HEK293T (cell line): ENCODE results near the gene CDK5RAP3.

Source experiments
- CTCF ChIA-PET: fragments of 350-600 bp; formaldehyde crosslinking; extraction: SDS; loops from one replicate; lab custom pipeline; 2021; ENCODE audit warnings: antibody characterized with exemption, inconsistent platforms; lab: Yijun Ruan, JAX
- POLR2A ChIA-PET: fragments of 350-600 bp; formaldehyde crosslinking; extraction: SDS; loops from one replicate; lab custom pipeline; 2020; ENCODE audit warnings: antibody characterized with exemption, inconsistent platforms; lab: Yijun Ruan, JAX
- DNase-seq: peaks from one replicate; pipeline ENCODE4 v3.0.0; 2012; ENCODE audit warnings: mixed read lengths; ENCODE audit errors: extremely low spot score
- ARNT ChIP-seq: fragments of 450-650 bp; IDR thresholded peaks from 2 replicates; pipeline ENCODE4 v1.6.1; 2017; ENCODE audit warnings: mild to moderate bottlenecking
- BHLHE40 ChIP-seq: fragments of 450-650 bp; IDR thresholded peaks from 2 replicates; pipeline ENCODE4 v1.6.1; 2016; ENCODE audit warnings: mild to moderate bottlenecking, moderate library complexity, borderline replicate concordance
- CTBP1 ChIP-seq: fragments of 450-650 bp; IDR thresholded peaks from 2 replicates; pipeline ENCODE4 v1.6.1; 2016; ENCODE audit warnings: borderline replicate concordance
- ELF4 ChIP-seq: fragments of 450-650 bp; IDR thresholded peaks from 2 replicates; pipeline ENCODE4 v1.6.1; 2017; ENCODE audit warnings: antibody characterized with exemption
- FOXA1 ChIP-seq: fragments of 450-650 bp; IDR thresholded peaks from 2 replicates; pipeline ENCODE4 v1.6.1; 2016; ENCODE audit warnings: mild to moderate bottlenecking
- FOXK2 ChIP-seq: fragments of 450-650 bp; IDR thresholded peaks from 2 replicates; pipeline ENCODE4 v1.6.1; 2016; ENCODE audit warnings: mild to moderate bottlenecking
- FOXM1 ChIP-seq: fragments of 450-650 bp; IDR thresholded peaks from 2 replicates; pipeline ENCODE4 v1.6.1; 2017; ENCODE audit warnings: mild to moderate bottlenecking, borderline replicate concordance
- HDGF ChIP-seq: fragments of 450-650 bp; IDR thresholded peaks from 2 replicates; pipeline ENCODE4 v1.6.1; 2017; ENCODE audit warnings: antibody characterized with exemption, borderline replicate concordance
- L3MBTL2 ChIP-seq: fragments of 450-650 bp; conservative IDR thresholded peaks from 2 replicates; pipeline ENCODE4 v1.6.1; 2016; ENCODE audit warnings: mild to moderate bottlenecking
- LEF1 ChIP-seq: fragments of 450-650 bp; IDR thresholded peaks from 2 replicates; pipeline ENCODE4 v1.6.1; 2017; ENCODE audit warnings: mild to moderate bottlenecking, borderline replicate concordance
- NFRKB ChIP-seq: fragments of 450-650 bp; IDR thresholded peaks from 2 replicates; pipeline ENCODE4 v1.6.1; 2016; ENCODE audit warnings: mild to moderate bottlenecking, moderate library complexity
- PKNOX1 ChIP-seq: fragments of 450-650 bp; IDR thresholded peaks from 2 replicates; pipeline ENCODE4 v1.6.1; 2016
- SP1 ChIP-seq: fragments of 450-650 bp; IDR thresholded peaks from 2 replicates; pipeline ENCODE4 v1.6.1; 2017
- SUZ12 ChIP-seq: fragments of 450-650 bp; IDR thresholded peaks from 2 replicates; pipeline ENCODE4 v1.6.1; 2016; ENCODE audit warnings: mild to moderate bottlenecking
- TARDBP ChIP-seq: fragments of 450-650 bp; IDR thresholded peaks from 2 replicates; pipeline ENCODE4 v1.6.1; 2016
- ZNF384 ChIP-seq: fragments of 450-650 bp; IDR thresholded peaks from 2 replicates; pipeline ENCODE4 v1.6.1; 2016

The CDK5RAP3 gene

GRCh38 chr17:48028736-48029135 is 57.8 kb downstream of the CDK5RAP3 start:
- POLR2A ChIA-PET = interaction anchor here (7.9 kb wide), 1 partner anchor 18 kb away, joined by 121 read pairs; the partner anchor contains the start of gene NFE2L1
- DNase-seq = no peak
- TF ChIP-seq PKNOX1 = no peak
- TF ChIP-seq FOXA1 = no peak
- no peak for TF ChIP-seq CTBP1
- no peak for TF ChIP-seq LEF1
- TF ChIP-seq FOXM1 = no peak
- TF ChIP-seq L3MBTL2 = no peak
- no peak for TF ChIP-seq FOXK2
- TF ChIP-seq NFRKB = no peak
- no peak for TF ChIP-seq SP1
- TF ChIP-seq SUZ12 = no peak
- no peak for TF ChIP-seq ZNF384
- no peak for TF ChIP-seq HDGF
- TF ChIP-seq ARNT = no peak
- TF ChIP-seq ELF4 = no peak
- no peak for TF ChIP-seq TARDBP
- TF ChIP-seq BHLHE40 = no peak
- CTCF ChIA-PET = interaction anchor here (1.0 kb wide), 1 partner anchor 46 kb away, joined by 5 read pairs; no protein-coding TSS in a partner anchor

- DNase-seq = no peak
- TF ChIP-seq SP1 (no peak), FOXA1 (no peak), FOXK2 (no peak), NFRKB (no peak), TARDBP (no peak), ARNT (no peak), BHLHE40 (no peak), FOXM1 (no peak), CTBP1 (no peak), ELF4 (no peak), PKNOX1 (no peak), SUZ12 (no peak)
- POLR2A ChIA-PET = interaction anchor here (1.2 to 7.9 kb wide), 4 partner anchors 16 to 89 kb away, joined by 3 to 121 read pairs (median 4); partner anchors contain the start of genes NFE2L1 and PNPO
- CTCF ChIA-PET = interaction anchor here (0.5 to 1.6 kb wide), 3 partner anchors 20 to 135 kb away, joined by 3 to 4 read pairs (median 3); no protein-coding TSS in a partner anchor
Observed at GRCh38 chr17:48030531-48030930, 59.6 kb downstream of the CDK5RAP3 start.
